Measurements from ENCODE around the gene PGBD2. TPM values are rescaled to one million over a fixed set of nuclear protein-coding genes. Genes with fewer than 3 reads are reported as not detected.

PGBD2 gene
- total and polyA plus RNA-seq, 2 of the 8 experiments (the other 6 are each of a cell fraction or from before 2014, with no cell fraction given): 4.5 to 7.7 TPM

- Histone ChIP-seq H3K79me2 (ENCODE audit: control insufficient read depth in 1 of 2, insufficient read depth in 2 of 2, low read length in 2 of 2) (peaks cover 0 to 8% of the 10 kb centered on the region in 2 experiments; a peak in 1 of 4 replicates), H2BK120ac (replicated peaks; ENCODE audit: low read depth, low read length) (no peak overlapping the region), H3K79me1 (ENCODE audit: low read depth, low read length) (no peaks in the 10 kb centered on the region), H3K4me3 (ENCODE audit: extremely low read depth in 1 of 4, insufficient read depth in 2 of 4, low read depth in 3 of 4, low read length in 4 of 4) (peak overlapping the region; percentile 76 to 93 (median 84)), H4K20me1 (replicated peaks in 1 of 2; ENCODE audit: control insufficient read depth in 1 of 2, insufficient read depth in 2 of 2, low read length in 2 of 2) (peaks cover 0 to 3% of the 10 kb centered on the region in 2 experiments), H3K18ac (ENCODE audit: extremely low read depth, low read length) (peak overlapping the region; percentile 88), H3K23me2 (ENCODE audit: low read depth, low read length) (peaks cover 20% of the 10 kb centered on the region), H3K56ac (replicated peaks; ENCODE audit: insufficient read length, low read depth, low read length) (peak overlapping the region; percentile 43), H3K4me2 (ENCODE audit: insufficient read depth in 1 of 2, low read depth in 2 of 2, low read length in 2 of 2) (peak overlapping the region; percentile 80 to 99), H4K5ac (ENCODE audit: insufficient read length, low read depth, low read length) (peak overlapping the region; percentile 53), H2BK15ac (ENCODE audit: low read length) (peak overlapping the region; percentile 36; the same call in 1 of the 2 replicates), H3K14ac (ENCODE audit: insufficient read length) (no peak overlapping the region), H3K27ac (ENCODE audit: low read depth, low read length) (peak overlapping the region; percentile 75), H3K4ac (replicated peaks; ENCODE audit: insufficient read length, low read depth, low read length) (peak overlapping the region; percentile 47), H2AK5ac (ENCODE audit: low read depth, low read length) (no peak overlapping the region), H4K91ac (replicated peaks; ENCODE audit: insufficient read length, low read length) (peak overlapping the region; percentile 77), H3K23ac (ENCODE audit: insufficient read length) (no peak overlapping the region), H4K8ac (ENCODE audit: extremely low read depth, insufficient read depth, low read length) (peak overlapping the region; percentile 76), H3K36me3 (ENCODE audit: control insufficient read depth in 2 of 4, insufficient read depth in 4 of 4, low read length in 3 of 4) (peaks cover 10 to 25% (median 19%) of the 10 kb centered on the region in 4 experiments), H2BK12ac (ENCODE audit: low read depth, low read length) (peak overlapping the region; percentile 62; the same call in 1 of the 2 replicates), H3K9me3 (ENCODE audit: insufficient read depth in 2 of 2, low read depth in 1 of 2, low read length in 1 of 2) (no peaks in the 10 kb centered on the region), H2AFZ (ENCODE audit: low read length) (peak overlapping the region; percentile 85; the same call in 1 of the 2 replicates), H3K27me3 (replicated peaks in 1 of 4; ENCODE audit: control insufficient read depth in 3 of 4, extremely low read depth in 1 of 4, insufficient read depth in 3 of 4, low read length in 3 of 4) (peaks cover 0 to 15% (median 6%) of the 10 kb centered on the region in 4 experiments; a peak in 4 of 7 replicates), H2BK5ac (ENCODE audit: low read depth, low read length) (peak overlapping the region; percentile 27; the same call in 1 of the 2 replicates), H3K9ac (replicated peaks in 1 of 4; ENCODE audit: extremely low read depth in 1 of 4, low read depth in 3 of 4, low read length in 3 of 4) (peak overlapping the region; percentile 67 to 81 (median 77)), H3K4me1 (replicated peaks in 1 of 4; ENCODE audit: control insufficient read depth in 3 of 4, insufficient read depth in 4 of 4, low read length in 3 of 4) (peaks cover 3 to 15% (median 10%) of the 10 kb centered on the region in 4 experiments), H2BK20ac (ENCODE audit: low read length) (no peak overlapping the region)
- no peak for FAIRE-seq
- CTCF ChIA-PET (ENCODE audit: partially characterized antibody): interaction anchor here (0.6 to 5.0 kb wide), 17 partner anchors 9 to 777 kb away, joined by 3 to 58 read pairs (median 5); partner anchors contain the start of genes PGBD2, SH3BP5L and ZNF672
- POLR2A ChIA-PET (ENCODE audit: partially characterized antibody): interaction anchor here (0.6 to 5.9 kb wide), 18 partner anchors 9 to 1528 kb away, joined by 3 to 46 read pairs (median 6); partner anchors contain the start of genes PGBD2, SH3BP5L and ZNF672
- 2% methylated on average over 35 of the region's 45 CpGs; no CpG with 5 or more reads in 1 of the 2 experiments for WGBS, 2 experiments (ENCODE audit: extremely low coverage in 1 of 2, insufficient coverage in 1 of 2, insufficient read length in 1 of 2, insufficient replicate concordance in 2 of 2, low coverage in 1 of 2, low lambda C conversion rate in 2 of 2, missing lambda C conversion rate in 1 of 2)
- peak; percentile 39 to 82 for DNase-seq (ENCODE audit: low read depth in 1 of 2, low spot score in 2 of 2)
- TF ChIP-seq RAD21 (IDR thresholded peaks at IDR 0.05 in 1 of 2, conservative IDR thresholded peaks at IDR 0.05 in 1 of 2; ENCODE audit: low read depth in 2 of 2, low read length in 2 of 2) (peak; percentile 46 to 55), CREB1 (IDR thresholded peaks at IDR 0.05) (peak; percentile 7; the same call in 1 of the 2 replicates), SIX5 (IDR thresholded peaks at IDR 0.05; ENCODE audit: low read depth, low read length) (no peak), RFX5 (IDR thresholded peaks at IDR 0.05; ENCODE audit: borderline replicate concordance, low read depth, low read length) (no peak), ZNF274 (IDR thresholded peaks at IDR 0.05; ENCODE audit: borderline replicate concordance, extremely low read depth, low read length) (no peak), SP1 (IDR thresholded peaks at IDR 0.05; ENCODE audit: low read depth, low read length) (peak; percentile 90), CHD2 (IDR thresholded peaks at IDR 0.05; ENCODE audit: low read length) (no peak), ASH2L (IDR thresholded peaks at IDR 0.05; ENCODE audit: low read length) (peak; percentile 35), TEAD4 (IDR thresholded peaks at IDR 0.05; ENCODE audit: low read depth, low read length) (no peak), RBBP5 (IDR thresholded peaks at IDR 0.05; ENCODE audit: borderline replicate concordance, low read depth, low read length) (peak; percentile 76; the same call in 1 of the 2 replicates), KDM1A (IDR thresholded peaks at IDR 0.05; ENCODE audit: borderline replicate concordance, low read length) (0 out of 2 replicates have a peak, but pooled peaks have one; percentile 8), SP4 (IDR thresholded peaks at IDR 0.05; ENCODE audit: low read length) (no peak)
Observed at GRCh38 chr1:248858096-248858890, 47.7 kb upstream of the PGBD2 start.
